GM10266 (cell line): ENCODE results near the gene LBX1.

Experiments used
- DNase-seq: peaks from one replicate; pipeline ENCODE4 v3.0.0; 2012; ENCODE audit errors: extremely low spot score
- CTCF ChIP-seq: IDR thresholded peaks from 2 replicates; pipeline ENCODE4 v1.5.1; 2012; ENCODE audit warnings: mild to moderate bottlenecking, low read depth; ENCODE audit not compliant: control insufficient read depth, insufficient read depth; ENCODE audit errors: missing control alignments

Gene LBX1

DNA sequence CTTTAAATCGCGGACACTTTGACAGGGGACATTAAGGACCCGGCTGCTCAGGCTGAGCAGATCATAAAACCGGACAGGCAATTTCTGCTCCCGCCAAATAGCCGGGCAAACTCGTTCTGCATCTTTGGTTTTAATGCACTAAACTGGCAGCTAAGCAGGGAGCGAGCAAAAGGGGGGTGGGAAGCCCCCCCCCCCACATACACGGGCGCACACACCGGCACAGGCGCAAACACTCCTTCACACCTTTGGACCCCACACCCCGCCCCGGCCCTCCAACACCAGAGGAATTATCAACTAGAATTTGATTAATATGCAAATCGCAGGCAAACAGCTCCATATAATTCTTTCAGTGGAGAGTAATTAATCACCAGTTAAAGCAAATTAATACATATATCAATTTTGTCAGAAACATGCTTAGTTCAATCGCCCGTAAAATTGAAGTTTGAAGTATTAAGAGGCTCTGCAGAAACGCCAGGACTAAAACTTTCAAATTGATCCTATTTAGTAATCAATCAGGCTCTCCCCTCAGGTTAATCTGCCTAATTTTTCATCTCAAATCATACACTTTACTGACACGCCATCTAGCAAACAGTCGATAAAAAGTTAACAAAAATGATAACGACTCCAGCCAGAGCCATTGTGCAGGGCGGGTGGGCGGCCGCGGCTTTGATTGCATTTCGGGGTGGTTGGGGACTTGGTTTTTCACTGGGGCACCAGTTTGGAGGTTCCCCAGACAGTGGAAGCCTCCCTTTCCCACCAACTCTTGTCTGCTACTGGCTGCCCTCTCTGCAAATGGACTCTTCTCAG lies 9.9 kb downstream of the LBX1 start:
- DNase-seq = no peak

DNA sequence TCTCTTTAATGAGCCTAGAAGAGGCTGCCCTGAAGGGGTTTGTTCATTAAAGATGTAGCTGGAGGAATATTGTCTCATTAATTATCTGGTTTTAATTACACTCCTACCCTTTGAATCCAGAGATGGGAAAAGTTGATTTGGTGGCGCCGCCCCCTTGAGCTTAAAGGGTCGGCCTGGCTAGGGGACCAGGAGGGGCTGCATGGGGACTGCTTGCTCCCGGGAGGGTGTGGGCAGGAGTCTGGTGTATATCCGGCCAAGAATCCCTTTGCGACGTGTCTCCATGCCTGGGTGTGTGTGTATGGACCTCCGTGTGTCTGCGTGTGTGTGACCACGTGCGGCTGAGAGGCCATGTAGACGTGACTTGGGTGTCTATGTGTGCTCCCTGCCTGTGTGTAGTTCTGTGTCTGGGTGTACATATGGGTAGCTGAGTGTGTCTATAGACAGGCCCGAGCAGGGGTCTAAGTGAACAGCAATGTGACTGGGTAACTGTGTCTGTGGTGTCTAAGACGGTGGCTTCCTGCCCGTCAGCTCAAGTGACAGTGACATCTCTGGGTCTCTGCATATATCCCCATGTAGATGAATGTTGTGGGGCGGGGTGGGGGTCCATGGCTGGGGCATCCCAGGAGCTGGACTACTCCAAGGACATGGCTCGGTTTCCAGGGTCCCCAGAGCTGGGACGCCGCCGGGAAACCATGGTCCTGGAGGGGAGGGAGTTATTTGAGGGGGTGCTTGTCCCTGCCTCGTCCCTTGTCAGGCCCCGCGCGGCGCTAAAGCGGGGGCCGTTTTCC lies 10.7 kb downstream of the LBX1 start:
- TF ChIP-seq CTCF = no peak
- DNase-seq = peak; percentile 27

More for the DNA sequence above, 9.9 kb downstream of the LBX1 start:
- TF ChIP-seq CTCF = no peak

GRCh38 chr10:101217450-101218281 lies 11.6 kb downstream of the LBX1 start:
- TF ChIP-seq CTCF = peak; percentile 29

DNA sequence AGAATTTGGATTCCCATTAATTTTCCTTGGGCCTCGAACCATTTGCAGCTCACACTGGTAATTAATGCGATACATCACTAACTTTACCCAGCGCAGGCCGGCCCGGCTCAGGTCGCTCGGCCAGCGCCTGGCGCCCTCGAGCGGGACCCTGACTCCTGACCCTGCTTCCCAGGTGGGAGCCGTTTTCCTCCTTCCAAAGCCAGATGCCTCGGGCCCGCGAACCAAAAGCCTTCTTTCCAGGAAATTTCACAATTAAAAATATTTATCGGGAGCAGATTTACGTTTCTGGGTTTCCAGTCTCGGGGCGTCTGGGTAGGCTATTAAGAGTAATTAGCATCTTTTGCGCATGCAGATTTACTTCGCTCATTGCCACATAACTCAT lies 12.2 kb downstream of the LBX1 start:
- TF ChIP-seq CTCF = no peak
- no peak for DNase-seq

More at GRCh38 chr10:101217450-101218281, 11.6 kb downstream of the LBX1 start:
- DNase-seq = no peak

- no peak for TF ChIP-seq CTCF
- DNase-seq = no peak
These were observed 12.8 kb downstream of the LBX1 start for GRCh38 chr10:101216207-101217043.

- no peak for DNase-seq
- TF ChIP-seq CTCF = no peak
These were observed 13.7 kb downstream of the LBX1 start for GRCh38 chr10:101215397-101216206.
